DMS153 treated with DMSO at 0.1 percent for 48 hours (cell line): ENCODE data around the gene HEATR5B.
"Not testable (repeated sequence)": the region's sequence is repeated elsewhere in the genome, so short reads cannot be mapped to it uniquely, and the experiment has no call there.

Source experiments
- DNase-seq: peaks from one replicate; lab custom pipeline; 2025; ENCODE audit not compliant: unreplicated experiment; lab: John Stamatoyannopoulos, UW

HEATR5B gene

DNA sequence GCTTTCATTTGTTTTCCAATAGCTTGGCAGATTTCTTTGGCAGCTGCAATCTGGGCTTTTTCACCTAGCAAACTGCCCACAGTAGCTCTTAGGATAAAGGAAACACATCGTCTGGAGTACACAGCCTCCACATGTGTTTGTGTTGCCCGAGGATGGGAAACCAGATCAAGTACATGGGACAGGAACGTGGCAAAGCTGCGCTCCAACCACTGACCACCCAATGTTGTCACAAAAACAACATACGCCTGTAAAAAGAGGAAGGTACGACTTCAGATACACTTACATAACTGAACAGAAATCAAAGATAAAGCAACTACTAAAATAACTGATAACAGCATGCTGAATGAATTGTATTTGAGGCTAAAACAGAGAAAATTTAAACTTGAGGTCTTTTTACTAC is 15.5 kb downstream of the HEATR5B start:
- no peak for DNase-seq

GRCh38 chr2:37061776-37062175 is 22.4 kb downstream of the HEATR5B start:
- DNase-seq = no peak

- no peak for DNase-seq
These were observed 23.0 kb downstream of the HEATR5B start for GRCh38 chr2:37061013-37061711.

- no peak for DNase-seq
These were observed 23.7 kb downstream of the HEATR5B start for GRCh38 chr2:37060446-37060845.

- no peak for DNase-seq
These were observed 24.3 kb downstream of the HEATR5B start for GRCh38 chr2:37059841-37060240.

DNA sequence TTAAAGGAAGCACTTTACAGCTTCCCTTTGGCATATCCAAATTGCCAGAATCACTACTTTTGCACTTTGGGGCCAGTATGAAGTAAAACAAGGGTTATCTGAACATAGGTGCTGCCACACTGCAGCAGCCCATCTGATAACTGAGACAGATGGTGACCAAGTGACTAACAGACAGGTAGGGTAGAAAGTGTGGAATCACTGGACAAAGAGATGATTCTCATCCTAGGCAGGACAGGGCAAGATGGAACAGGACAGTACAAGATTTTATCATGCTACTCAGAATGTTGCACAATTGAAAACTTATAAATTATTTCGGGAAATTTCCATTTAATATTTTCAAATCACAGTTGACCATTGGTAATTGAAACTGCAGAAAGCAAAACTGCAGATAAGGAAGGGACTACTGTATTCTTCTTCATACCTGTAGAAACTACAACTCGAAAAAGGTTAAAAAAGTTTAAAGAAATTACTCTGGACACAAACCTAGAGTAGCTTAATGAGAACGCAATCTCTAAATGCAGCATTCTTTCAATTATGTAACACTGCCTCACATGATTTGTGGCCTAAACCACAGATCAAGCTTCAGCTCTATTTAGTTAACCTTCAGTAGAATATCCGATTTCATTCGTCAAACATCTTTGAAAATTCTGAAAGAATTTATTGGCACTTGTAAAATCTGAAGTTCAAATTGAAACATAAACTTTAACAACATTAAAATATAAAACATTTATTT is 31.4 kb downstream of the HEATR5B start:
- DNase-seq = no peak

GRCh38 chr2:37039580-37039979 is 44.6 kb downstream of the HEATR5B start:
- no peak for DNase-seq

DNA sequence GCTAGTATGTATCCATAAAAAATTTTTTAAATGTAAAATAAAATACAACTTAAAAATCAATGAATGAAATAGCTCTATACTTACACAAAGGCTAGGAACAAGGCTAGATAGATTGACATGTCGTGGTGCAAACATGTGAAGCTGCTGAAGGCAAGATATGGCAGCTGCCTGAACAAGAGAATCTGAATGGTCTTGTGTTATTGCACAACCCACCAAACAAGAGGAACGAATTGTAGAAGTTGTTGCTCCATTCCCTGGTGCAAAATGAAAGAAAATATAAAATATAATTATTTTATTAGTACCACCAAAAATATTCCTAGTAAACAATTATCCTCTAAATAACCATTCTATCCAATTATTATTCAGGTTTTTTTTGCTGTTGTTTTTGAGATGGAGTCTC is 46.4 kb downstream of the HEATR5B start:
- DNase-seq = no peak

DNA sequence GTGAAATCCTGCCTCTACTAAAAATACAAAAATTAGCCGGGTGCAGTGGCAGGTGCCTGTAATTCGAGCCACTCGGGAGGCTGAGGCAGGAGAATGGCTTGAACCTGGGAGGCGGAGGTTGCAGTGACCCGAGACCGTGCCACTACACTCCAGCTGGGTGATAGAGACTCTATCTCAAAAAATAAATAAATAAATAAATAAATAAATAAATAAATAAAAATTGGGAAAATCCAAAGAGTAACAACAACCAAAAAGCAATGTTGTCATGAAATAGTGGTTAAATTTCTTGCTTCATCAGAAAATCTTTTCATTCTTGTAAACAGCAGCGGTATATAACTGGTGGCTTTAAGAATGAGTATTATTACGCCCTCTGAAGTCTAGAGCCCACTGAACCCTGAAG is 54.4 kb downstream of the HEATR5B start:
- DNase-seq = no peak

GRCh38 chr2:37026050-37026449 is 58.1 kb downstream of the HEATR5B start:
- no peak for DNase-seq

GRCh38 chr2:37020887-37021796 is 63.0 kb downstream of the HEATR5B start:
- DNase-seq = no peak

- DNase-seq = no peak
These were observed 63.8 kb downstream of the HEATR5B start for GRCh38 chr2:37020212-37020886.

- DNase-seq = no peak
These were observed 70.9 kb downstream of the HEATR5B start for GRCh38 chr2:37013315-37013641.

DNA sequence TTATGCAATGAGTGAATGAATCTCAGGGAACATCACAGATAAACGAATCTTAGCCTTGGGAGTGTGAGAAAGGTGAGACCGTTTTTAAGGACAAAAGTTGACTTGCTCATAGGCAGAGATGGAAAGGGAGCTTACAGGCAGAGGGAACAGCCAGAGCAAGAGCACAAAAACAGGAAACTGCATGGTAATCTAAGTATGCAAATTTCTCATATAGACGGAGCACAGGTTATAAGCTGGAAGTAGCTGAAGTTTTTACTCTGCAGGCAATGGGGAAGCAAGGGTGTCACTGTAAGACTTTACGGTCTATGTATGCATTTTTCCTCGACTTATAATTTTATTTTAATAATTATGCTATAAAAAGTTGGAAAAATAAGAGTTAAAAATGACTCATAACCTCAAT is 73.0 kb downstream of the HEATR5B start:
- no peak for DNase-seq

DNA sequence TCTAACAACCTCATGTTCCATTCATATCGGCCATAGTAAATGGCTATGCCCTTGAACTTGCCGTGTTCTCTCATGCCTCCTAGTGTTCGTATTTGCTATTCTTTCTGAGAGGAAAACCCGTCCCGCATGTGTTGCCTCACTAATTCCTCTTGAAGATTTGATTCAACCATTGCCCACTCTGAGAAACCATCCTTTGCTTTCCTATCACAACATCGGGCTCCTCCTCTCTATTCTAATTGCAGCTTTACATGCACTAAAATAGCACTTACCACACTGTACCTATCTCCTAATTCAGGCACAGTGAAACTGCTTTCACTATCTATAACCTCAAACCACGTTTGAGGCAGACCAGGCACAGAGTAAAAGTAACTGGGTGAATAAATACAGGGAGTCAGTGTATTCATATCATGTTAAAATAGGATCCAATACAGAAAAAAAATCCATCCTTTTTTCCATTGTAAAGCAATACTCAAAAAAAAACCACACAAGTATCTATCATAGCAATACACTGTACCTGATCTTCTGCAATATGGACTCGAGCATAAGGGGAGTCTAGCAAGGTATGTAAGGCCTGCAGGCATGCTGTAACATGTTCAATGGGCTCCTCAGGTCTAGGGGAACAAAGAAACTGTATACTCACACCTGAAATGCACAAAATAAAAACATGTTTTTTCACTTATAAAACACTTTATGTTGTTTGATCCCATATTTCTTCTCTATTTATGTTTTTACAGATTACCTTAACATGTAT is 78.9 kb downstream of the HEATR5B start:
- DNase-seq = no peak

- no peak for DNase-seq
These were observed 83.1 kb downstream of the HEATR5B start for GRCh38 chr2:37000988-37001556.

GRCh38 chr2:37000318-37000717 is 83.9 kb downstream of the HEATR5B start:
- DNase-seq = no peak

- DNase-seq = not testable (repeated sequence)
These were observed 84.8 kb downstream of the HEATR5B start for GRCh38 chr2:36999416-36999815.

DNA sequence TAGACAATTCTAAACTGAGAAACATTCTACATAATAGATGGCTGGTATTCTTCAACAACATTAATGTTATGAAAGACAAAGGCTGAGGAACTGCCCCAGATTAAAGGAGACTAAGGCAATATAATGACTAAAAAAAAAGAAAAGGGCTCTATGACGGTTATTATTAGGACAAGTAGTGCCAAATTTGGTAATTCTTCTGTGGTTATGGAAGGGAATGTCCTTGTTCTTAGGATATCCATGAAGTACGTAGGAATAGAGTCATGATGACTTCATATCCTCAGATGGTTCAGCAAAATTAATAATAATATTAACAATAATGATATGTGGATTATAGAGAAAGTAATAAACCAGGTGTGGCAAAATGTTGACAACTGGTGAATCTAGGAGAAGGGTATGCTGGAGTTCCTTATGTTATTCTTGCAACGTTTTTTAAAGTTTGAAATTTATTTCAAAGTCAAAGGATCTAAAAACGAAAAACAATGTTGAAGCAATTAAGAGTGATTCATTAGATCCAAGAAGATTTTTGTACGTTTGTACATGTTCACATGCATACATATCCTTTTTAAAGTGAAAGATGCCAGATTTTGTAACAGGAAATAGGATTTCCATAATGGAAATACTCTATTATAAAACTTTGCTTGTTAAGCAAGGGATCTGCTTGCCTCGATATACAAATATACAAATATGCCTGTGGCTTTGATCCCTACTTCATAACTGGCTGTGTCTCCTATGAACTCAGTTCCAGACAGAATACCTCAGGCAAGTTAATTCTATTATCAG is 90.1 kb downstream of the HEATR5B start:
- no peak for DNase-seq
